Smooth muscle cell (in vitro differentiated cells): Measurements from ENCODE around the gene LRMDA. TPM values are rescaled to one million over a fixed set of nuclear protein-coding genes. Genes with fewer than 3 reads are reported as not detected.

Experiments used
- DNase-seq: peaks from one replicate; lab custom pipeline; 2025; ENCODE audit not compliant: unreplicated experiment; lab: John Stamatoyannopoulos, UW
- H2AFZ ChIP-seq: fragments of 200-600 bp; sonication (generic); 2 replicates; pipeline ENCODE4 v1.6.0; 2016; ENCODE audit warnings: antibody characterized with exemption, low read depth, mild to moderate bottlenecking
- H3F3A ChIP-seq: fragments of 200-600 bp; sonication (generic); 2 replicates; pipeline ENCODE4 v1.6.0; 2017; ENCODE audit warnings: antibody characterized with exemption, low read depth
- H3K27ac ChIP-seq: fragments of 200-600 bp; sonication (generic); 2 replicates; pipeline ENCODE4 v1.5.1; 2016; ENCODE audit warnings: low read depth, mild to moderate bottlenecking
- H3K27me3 ChIP-seq: fragments of 200-600 bp; sonication (generic); 2 replicates; pipeline ENCODE4 v1.6.1; 2016; ENCODE audit warnings: low read depth, mild to moderate bottlenecking
- H3K36me3 ChIP-seq: fragments of 200-600 bp; sonication (generic); 2 replicates; pipeline ENCODE4 v1.5.1; 2016; ENCODE audit warnings: low read depth
- H3K4me1 ChIP-seq: fragments of 200-600 bp; sonication (generic); 2 replicates; pipeline ENCODE4 v1.5.1; 2016; ENCODE audit warnings: low read depth
- H3K4me2 ChIP-seq: fragments of 200-600 bp; sonication (generic); 2 replicates; pipeline ENCODE4 v1.6.0; 2016; ENCODE audit warnings: mild to moderate bottlenecking
- H3K4me3 ChIP-seq: fragments of 200-600 bp; sonication (generic); 2 replicates; pipeline ENCODE4 v1.5.1; 2016; ENCODE audit warnings: mild to moderate bottlenecking
- H3K79me2 ChIP-seq: fragments of 200-600 bp; sonication (generic); 2 replicates; pipeline ENCODE4 v1.6.0; 2016; ENCODE audit warnings: low read depth, mild to moderate bottlenecking
- H3K9ac ChIP-seq: fragments of 200-600 bp; sonication (generic); 2 replicates; pipeline ENCODE4 v1.6.0; 2016; ENCODE audit warnings: low read depth
- H3K9me3 ChIP-seq: fragments of 200-600 bp; sonication (generic); replicated peaks from 2 replicates; pipeline ENCODE4 v1.5.1; 2016; ENCODE audit warnings: low read depth
- H4K20me1 ChIP-seq: fragments of 200-600 bp; sonication (generic); 2 replicates; pipeline ENCODE4 v1.6.0; 2016; ENCODE audit warnings: low read depth
- WGBS: methylation state at CpG from one replicate; pipeline ENCODE4 v1.1.7; 2016; ENCODE audit warnings: low lambda C conversion rate; 5-methylcytosine and 5-hydroxymethylcytosine counted together
- polyA plus RNA-seq: library from polyadenylated mRNA; unstranded; fragments of >200 nt; fragmentation: Nextera tagmentation; extraction: Ambion mirVana; gene quantifications from 2 replicates; pipeline ENCODE4 v1.2.1, GENCODE V29; 2016
- total RNA-seq: library from RNA; depleted of rRNA; stranded (reverse); fragments of >200 nt; gene quantifications from 2 replicates; pipeline ENCODE4 v1.2.3, GENCODE V29; 2014
- TF ChIP-seq, protein P1 (sequence below): fragments of 200-600 bp; sonication (generic); IDR thresholded peaks from 2 replicates; pipeline ENCODE4 v1.5.1; 2017; ENCODE audit warnings: borderline replicate concordance, mild to moderate bottlenecking, antibody characterized with exemption; ENCODE audit not compliant: insufficient read depth, poor library complexity, severe bottlenecking

Gene LRMDA
- total and polyA plus RNA-seq, 2 experiments from 2014 or later = 1.5 to 1.6 TPM

DNA sequence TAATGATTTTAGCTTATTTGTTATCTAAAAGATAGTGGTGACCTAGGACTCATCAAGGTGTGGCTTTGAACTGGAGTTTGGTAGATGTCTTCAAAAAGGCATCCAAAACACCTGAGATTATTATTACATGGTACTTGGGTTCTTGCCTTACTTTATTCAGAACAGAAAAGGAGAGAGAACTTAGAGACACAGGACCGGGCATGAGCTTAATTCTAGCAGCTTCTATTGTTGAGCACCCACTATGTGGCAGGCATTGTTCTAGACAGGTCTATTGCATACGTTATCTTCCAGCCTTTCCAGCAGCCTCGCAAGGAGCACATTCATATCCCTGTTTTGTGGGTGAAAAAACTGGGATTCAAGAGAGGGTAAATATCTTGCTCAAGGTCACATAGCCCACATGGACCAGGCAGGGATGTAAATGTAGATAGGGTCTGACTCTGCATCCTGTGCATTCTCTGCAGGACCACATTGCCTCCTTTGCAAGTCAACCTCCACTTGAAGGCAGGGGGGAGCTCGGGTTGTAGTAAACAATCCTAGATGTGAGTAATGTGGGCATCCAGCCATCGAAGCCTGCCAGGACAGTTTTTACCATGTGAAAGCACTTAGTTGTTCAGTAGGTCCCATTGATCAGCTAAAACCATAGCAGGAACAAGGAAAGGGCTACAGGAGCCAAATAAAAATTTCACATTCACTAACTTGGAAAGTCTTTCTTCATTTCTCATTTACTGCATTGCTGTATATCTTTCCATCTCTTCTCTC is 551.4 kb downstream of the LRMDA start:
- Histone ChIP-seq H4K20me1 (no peaks in the 10 kb centered on the region), H2AFZ (no peak overlapping the region), H3K36me3 (no peaks in the 10 kb centered on the region), H3K27ac (no peak overlapping the region), H3K4me2 (no peak overlapping the region), H3K79me2 (no peaks in the 10 kb centered on the region), H3K4me1 (no peaks in the 10 kb centered on the region), H3F3A (no peaks in the 10 kb centered on the region), H3K9ac (no peak overlapping the region), H3K9me3 (no peaks in the 10 kb centered on the region), H3K4me3 (no peak overlapping the region), H3K27me3 (no peaks in the 10 kb centered on the region)
- no peak for DNase-seq
- TF ChIP-seq, protein P1, sequence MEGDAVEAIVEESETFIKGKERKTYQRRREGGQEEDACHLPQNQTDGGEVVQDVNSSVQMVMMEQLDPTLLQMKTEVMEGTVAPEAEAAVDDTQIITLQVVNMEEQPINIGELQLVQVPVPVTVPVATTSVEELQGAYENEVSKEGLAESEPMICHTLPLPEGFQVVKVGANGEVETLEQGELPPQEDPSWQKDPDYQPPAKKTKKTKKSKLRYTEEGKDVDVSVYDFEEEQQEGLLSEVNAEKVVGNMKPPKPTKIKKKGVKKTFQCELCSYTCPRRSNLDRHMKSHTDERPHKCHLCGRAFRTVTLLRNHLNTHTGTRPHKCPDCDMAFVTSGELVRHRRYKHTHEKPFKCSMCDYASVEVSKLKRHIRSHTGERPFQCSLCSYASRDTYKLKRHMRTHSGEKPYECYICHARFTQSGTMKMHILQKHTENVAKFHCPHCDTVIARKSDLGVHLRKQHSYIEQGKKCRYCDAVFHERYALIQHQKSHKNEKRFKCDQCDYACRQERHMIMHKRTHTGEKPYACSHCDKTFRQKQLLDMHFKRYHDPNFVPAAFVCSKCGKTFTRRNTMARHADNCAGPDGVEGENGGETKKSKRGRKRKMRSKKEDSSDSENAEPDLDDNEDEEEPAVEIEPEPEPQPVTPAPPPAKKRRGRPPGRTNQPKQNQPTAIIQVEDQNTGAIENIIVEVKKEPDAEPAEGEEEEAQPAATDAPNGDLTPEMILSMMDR = no peak
- WGBS = 94% methylated on average over 5 of the region's 5 CpGs

DNA sequence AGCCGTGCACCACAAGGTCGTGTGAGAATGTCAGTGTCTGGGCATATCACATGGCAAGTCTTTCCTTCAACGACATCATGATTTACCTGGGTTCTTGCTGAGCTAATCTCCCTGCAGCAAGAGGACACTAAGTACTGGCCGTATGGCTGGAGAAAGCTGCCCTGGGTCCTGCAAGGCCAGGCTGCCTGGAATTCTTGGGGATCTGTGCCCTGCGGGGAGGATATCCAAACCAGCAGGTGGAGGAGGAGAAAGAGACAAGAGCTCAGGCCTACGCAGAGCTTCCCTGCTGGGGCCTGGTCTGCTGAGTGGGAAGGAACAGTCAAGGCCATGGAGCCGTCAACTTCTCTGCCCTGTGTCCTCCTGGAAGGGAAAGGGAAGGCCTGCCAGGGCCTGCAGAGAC is 552.6 kb downstream of the LRMDA start:
- H3K27ac ChIP-seq = no peak overlapping the region
- H4K20me1 ChIP-seq = no peaks in the 10 kb centered on the region
- no peak overlapping the region for H3K4me2 ChIP-seq
- no peaks in the 10 kb centered on the region for H3K36me3 ChIP-seq
- H3K9me3 ChIP-seq = no peaks in the 10 kb centered on the region
- WGBS = 94% methylated on average over 7 of the region's 7 CpGs
- no peaks in the 10 kb centered on the region for H3K27me3 ChIP-seq
- no peaks in the 10 kb centered on the region for H3K79me2 ChIP-seq
- H3F3A ChIP-seq = no peaks in the 10 kb centered on the region
- no peaks in the 10 kb centered on the region for H3K4me1 ChIP-seq
- no peak overlapping the region for H3K9ac ChIP-seq
- no peak overlapping the region for H2AFZ ChIP-seq
- H3K4me3 ChIP-seq = no peak overlapping the region
- DNase-seq = no peak
- TF ChIP-seq, protein P1 = no peak

DNA sequence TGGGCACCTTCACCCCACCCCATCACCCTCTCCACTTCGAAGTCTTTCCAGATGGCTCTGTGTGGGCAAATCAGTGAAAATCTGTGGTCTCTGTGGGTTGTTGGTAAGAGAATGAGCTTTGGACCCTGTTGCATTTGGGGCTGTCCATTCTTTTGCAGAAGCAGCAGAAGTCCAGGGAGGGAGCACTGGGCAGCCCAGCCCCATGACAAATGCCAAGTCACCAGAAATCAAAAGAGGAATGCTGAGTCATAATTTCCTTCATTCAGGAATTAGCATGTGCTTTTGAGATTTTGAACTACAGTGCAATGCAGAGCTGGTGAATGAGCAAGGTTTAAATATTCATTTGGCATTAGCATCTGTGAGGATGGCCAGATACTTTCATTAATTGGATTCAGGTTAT is 556.2 kb downstream of the LRMDA start:
- Histone ChIP-seq H3K9ac (no peak overlapping the region), H3K27ac (no peak overlapping the region)
- DNase-seq = no peak

More for the DNA sequence above, 556.2 kb downstream of the LRMDA start:
- Histone ChIP-seq H3F3A (no peaks in the 10 kb centered on the region), H4K20me1 (no peaks in the 10 kb centered on the region), H2AFZ (no peak overlapping the region), H3K4me1 (no peaks in the 10 kb centered on the region), H3K27me3 (no peaks in the 10 kb centered on the region), H3K4me2 (no peak overlapping the region), H3K79me2 (no peaks in the 10 kb centered on the region), H3K36me3 (no peaks in the 10 kb centered on the region), H3K9me3 (no peaks in the 10 kb centered on the region), H3K4me3 (no peak overlapping the region)
- TF ChIP-seq, protein P1 = no peak
- WGBS = 80% methylated on average over 1 of the region's 1 CpG
